Measurements from ENCODE around the gene LRRC4. TPM values are rescaled to one million over a fixed set of nuclear protein-coding genes. Genes with fewer than 3 reads are reported as not detected.

The LRRC4 gene
- total RNA-seq, 1 donor from 2014 or later = 0.70 TPM

GRCh38 chr7:127979113-127979727, 52.0 kb downstream of the LRRC4 start:
- no peak for TF ChIP-seq CTCF (IDR thresholded peaks at IDR 0.05)
- H3K9me3 Mint-ChIP-seq (ENCODE audit: unreplicated experiment) = peaks cover 16% of the 10 kb centered on the region
- no peak overlapping the region for H3K4me3 Mint-ChIP-seq (ENCODE audit: unreplicated experiment)
- peaks cover 23% of the 10 kb centered on the region for H3K36me3 Mint-ChIP-seq (ENCODE audit: unreplicated experiment)
- no peak for DNase-seq (ENCODE audit: extremely low spot score, unreplicated experiment)
- H3K27ac Mint-ChIP-seq (ENCODE audit: unreplicated experiment) = no peak overlapping the region
- H3K27me3 Mint-ChIP-seq (ENCODE audit: unreplicated experiment) = no peaks in the 10 kb centered on the region
- H3K4me1 Mint-ChIP-seq (ENCODE audit: unreplicated experiment) = peaks cover 31% of the 10 kb centered on the region

GRCh38 chr7:127978421-127978820, 52.8 kb downstream of the LRRC4 start:
- H3K4me3 Mint-ChIP-seq (ENCODE audit: unreplicated experiment) = no peak overlapping the region
- no peak for TF ChIP-seq CTCF (IDR thresholded peaks at IDR 0.05)
- H3K4me1 Mint-ChIP-seq (ENCODE audit: unreplicated experiment) = peaks cover 27% of the 10 kb centered on the region
- peaks cover 16% of the 10 kb centered on the region for H3K9me3 Mint-ChIP-seq (ENCODE audit: unreplicated experiment)
- H3K36me3 Mint-ChIP-seq (ENCODE audit: unreplicated experiment) = peaks cover 23% of the 10 kb centered on the region
- H3K27ac Mint-ChIP-seq (ENCODE audit: unreplicated experiment) = no peak overlapping the region
- no peak for DNase-seq (ENCODE audit: extremely low spot score, unreplicated experiment)
- no peaks in the 10 kb centered on the region for H3K27me3 Mint-ChIP-seq (ENCODE audit: unreplicated experiment)

Other genes starting within 250 kb of the LRRC4 start
- gene LEP, start 209.8 kb upstream of the LRRC4 start, total RNA-seq = not detected in 2 replicates